Endometrial microvascular endothelial cells (primary cell): ENCODE results near the gene SLIT1. TPM values are rescaled to one million over a fixed set of nuclear protein-coding genes. Genes with fewer than 3 reads are reported as not detected.

ENCODE experiments used
- in situ Hi-C: cut with HindIII; loops from 2 replicates; pipeline ENCODE4 v1.10.0; 2017; ENCODE audit warnings: low sequenced_read_pairs, low pct_unique_long_range_greater_than_20kb; ENCODE audit errors: inconsistent ontology term
- total RNA-seq: library from RNA; depleted of rRNA; stranded (reverse); fragments of >200 nt; gene quantifications from one replicate; pipeline ENCODE4 v1.2.3, GENCODE V29; 2015; ENCODE audit errors: inconsistent ontology term

SLIT1 gene
- total RNA-seq, 1 donor from 2014 or later: not detected

- in situ Hi-C loops: no loop called here
Measured at GRCh38 chr10:97002670-97003069, 183.1 kb downstream of the SLIT1 start.

GRCh38 chr10:97001183-97001991 is 184.4 kb downstream of the SLIT1 start:
- in situ Hi-C loops: no loop called here

GRCh38 chr10:97000487-97001182 is 185.1 kb downstream of the SLIT1 start:
- in situ Hi-C loops: no loop called here

- in situ Hi-C loops: no loop called here
Measured at GRCh38 chr10:96999987-97000386, 185.8 kb downstream of the SLIT1 start.

- in situ Hi-C loops: no loop called here
Measured at GRCh38 chr10:96999337-96999736, 186.4 kb downstream of the SLIT1 start.

- in situ Hi-C loops: no loop called here
Measured at GRCh38 chr10:96998329-96998888, 187.3 kb downstream of the SLIT1 start.

- in situ Hi-C loops: no loop called here
Measured at GRCh38 chr10:96996275-96996965, 189.3 kb downstream of the SLIT1 start.

- in situ Hi-C loops: no loop called here
Measured at GRCh38 chr10:96995851-96996250, 189.9 kb downstream of the SLIT1 start.

- in situ Hi-C loops: no loop called here
Measured at GRCh38 chr10:96992721-96993120, 193.0 kb downstream of the SLIT1 start.

GRCh38 chr10:96991313-96991841 is 194.4 kb downstream of the SLIT1 start:
- in situ Hi-C loops: no loop called here

- in situ Hi-C loops: no loop called here
Measured at GRCh38 chr10:96988426-96988825, 197.3 kb downstream of the SLIT1 start.

GRCh38 chr10:96987842-96988175 is 197.9 kb downstream of the SLIT1 start:
- in situ Hi-C loops: no loop called here

GRCh38 chr10:96987141-96987841 is 198.5 kb downstream of the SLIT1 start:
- in situ Hi-C loops: no loop called here

- in situ Hi-C loops: no loop called here
Measured at GRCh38 chr10:96986200-96986856, 199.4 kb downstream of the SLIT1 start.

GRCh38 chr10:96984541-96985131 is 201.1 kb downstream of the SLIT1 start:
- in situ Hi-C loops: no loop called here

- in situ Hi-C loops: no loop called here
Measured at GRCh38 chr10:96982149-96982930, 203.4 kb downstream of the SLIT1 start.

GRCh38 chr10:96978621-96979154 is 207.1 kb downstream of the SLIT1 start:
- in situ Hi-C loops: no loop called here
